Measurements from ENCODE around the gene WNT5A. TPM values are rescaled to one million over a fixed set of nuclear protein-coding genes. Genes with fewer than 3 reads are reported as not detected.

The WNT5A gene
- total RNA-seq, 2 donors from 2014 or later: 2.8 to 8.0 TPM

GRCh38 chr3:55526332-55527030 is 39.4 kb upstream of the WNT5A start:
- no peaks in the 10 kb centered on the region for H3K4me1 ChIP-seq
- no peaks in the 10 kb centered on the region for H3K36me3 ChIP-seq
- no peak for DNase-seq (ENCODE audit: low spot score)
- no peak for TF ChIP-seq CTCF (IDR thresholded peaks at IDR 0.05)
- no peak overlapping the region for H3K4me3 ChIP-seq
- no peak overlapping the region for H3K27ac ChIP-seq
- H3K27me3 ChIP-seq: no peaks in the 10 kb centered on the region
- H3K9me3 ChIP-seq: no peaks in the 10 kb centered on the region

GRCh38 chr3:55525436-55525835 is 38.3 kb upstream of the WNT5A start:
- no peaks in the 10 kb centered on the region for H3K4me1 ChIP-seq
- DNase-seq (ENCODE audit: low spot score): no peak
- no peak for TF ChIP-seq CTCF (IDR thresholded peaks at IDR 0.05)

GRCh38 chr3:55524565-55525244 is 37.6 kb upstream of the WNT5A start:
- H3K9me3 ChIP-seq: no peaks in the 10 kb centered on the region
- no peaks in the 10 kb centered on the region for H3K4me1 ChIP-seq
- no peak for DNase-seq (ENCODE audit: low spot score)
- H3K36me3 ChIP-seq: no peaks in the 10 kb centered on the region
- H3K27ac ChIP-seq: no peak overlapping the region
- no peak for TF ChIP-seq CTCF (IDR thresholded peaks at IDR 0.05)
- H3K4me3 ChIP-seq: no peak overlapping the region
- no peaks in the 10 kb centered on the region for H3K27me3 ChIP-seq

More at GRCh38 chr3:55525436-55525835, 38.3 kb upstream of the WNT5A start:
- H3K36me3 ChIP-seq: no peaks in the 10 kb centered on the region
- no peaks in the 10 kb centered on the region for H3K9me3 ChIP-seq
- no peaks in the 10 kb centered on the region for H3K27me3 ChIP-seq
- no peak overlapping the region for H3K4me3 ChIP-seq
- no peak overlapping the region for H3K27ac ChIP-seq

- DNase-seq (ENCODE audit: low spot score): no peak
- TF ChIP-seq CTCF (IDR thresholded peaks at IDR 0.05): no peak
- no peaks in the 10 kb centered on the region for H3K4me1 ChIP-seq
- H3K9me3 ChIP-seq: no peaks in the 10 kb centered on the region
- H3K36me3 ChIP-seq: no peaks in the 10 kb centered on the region
- H3K27ac ChIP-seq: no peak overlapping the region
- no peaks in the 10 kb centered on the region for H3K27me3 ChIP-seq
- no peak overlapping the region for H3K4me3 ChIP-seq
Observed at GRCh38 chr3:55523471-55523870, 36.4 kb upstream of the WNT5A start.

- no peak overlapping the region for H3K27ac ChIP-seq
- H3K36me3 ChIP-seq: no peaks in the 10 kb centered on the region
- H3K4me3 ChIP-seq: no peak overlapping the region
- no peak for TF ChIP-seq CTCF (IDR thresholded peaks at IDR 0.05)
- no peaks in the 10 kb centered on the region for H3K4me1 ChIP-seq
- no peak for DNase-seq (ENCODE audit: low spot score)
- H3K27me3 ChIP-seq: no peaks in the 10 kb centered on the region
- H3K9me3 ChIP-seq: no peaks in the 10 kb centered on the region
Observed at GRCh38 chr3:55521738-55522421, 34.8 kb upstream of the WNT5A start.
